Sigmoid colon (tissue), 7 donors: Measurements from ENCODE around the gene COL5A2. TPM values are rescaled to one million over a fixed set of nuclear protein-coding genes. Genes with fewer than 3 reads are reported as not detected.

Experiments used
- DNase-seq: peaks from one replicate; pipeline ENCODE4 v3.0.0-alpha.2; 2019
- H3K27ac ChIP-seq, 4 donors: fragments of 200-600 bp; sonication (generic); one replicate each; pipeline ENCODE4 v1.5.1; 2016 to 2019; ENCODE audit warnings: mild to moderate bottlenecking in 1 of 4
- H3K27me3 ChIP-seq, 3 donors: fragments of 200-600 bp; sonication (generic); one replicate each; pipeline ENCODE4 v1.5.1; 2019; ENCODE audit warnings: mild to moderate bottlenecking in 1 of 3
- H3K36me3 ChIP-seq, 4 donors: fragments of 200-600 bp; sonication (generic); one replicate each; pipeline ENCODE4 v1.5.1; 2016 to 2019
- H3K4me1 ChIP-seq, 4 donors: fragments of 200-600 bp; sonication (generic); one replicate each; pipeline ENCODE4 v1.5.1; 2017 to 2019
- H3K4me3 ChIP-seq, 4 donors: fragments of 200-600 bp; sonication (generic); one replicate each; pipeline ENCODE4 v1.5.1; 2017 to 2019; ENCODE audit warnings: mild to moderate bottlenecking in 2 of 4, moderate library complexity in 1 of 4
- H3K9me3 ChIP-seq, 4 donors: fragments of 200-600 bp in 3 of 4; sonication (generic) in 3 of 4; one replicate each; pipeline versions ENCODE4 v1.5.1 to v1.6.1; 2013 to 2019
- EP300 ChIP-seq, 4 donors: sonication (generic); formaldehyde crosslinking; IDR thresholded peaks; one replicate each; pipeline ENCODE4 v1.6.1; 2017; ENCODE audit warnings: antibody characterized with exemption in 4 of 4
- POLR2A ChIP-seq, 2 donors: fragments of 450-650 bp; IDR thresholded peaks; one replicate each; pipeline ENCODE4 v1.6.1; 2016; ENCODE audit warnings: antibody characterized with exemption in 2 of 2, mild to moderate bottlenecking in 2 of 2, moderate library complexity in 2 of 2
- POLR2AphosphoS5 ChIP-seq, 4 donors: sonication (generic); formaldehyde crosslinking; IDR thresholded peaks; one replicate each; pipeline ENCODE4 v1.6.1; 2017; ENCODE audit warnings: antibody characterized with exemption in 4 of 4
- WGBS, 2 donors: extraction: QIAGEN DNeasy Blood & Tissue Kit; methylation state at CpG; one replicate each; pipeline ENCODE4 v1.1.7; 2013; 5-methylcytosine and 5-hydroxymethylcytosine counted together
- intact Hi-C: fragments of 100-400 bp; cut with DNase I; formaldehyde crosslinking; loops from one replicate; pipeline ENCODE4 v1.15.1; 2023
- polyA plus RNA-seq, 3 donors: library from polyadenylated mRNA; stranded (reverse); fragments of 200-250 nt; gene quantifications; one replicate each; pipeline ENCODE4 v1.2.3, GENCODE V29; 2013
- total RNA-seq, 4 donors: library from RNA; depleted of rRNA; stranded (reverse); fragments of >200 nt; gene quantifications; one replicate each; pipeline ENCODE4 v1.1.0, GENCODE V29; 2016
- TF ChIP-seq, protein P1 (sequence below), 4 experiments: fragments of 450-650 bp in 3 of 4; fragments of 200-600 bp in 1 of 4; IDR thresholded peaks; one replicate each; pipeline ENCODE4 v1.5.1; 2016 to 2019; ENCODE audit warnings: antibody characterized with exemption in 4 of 4, mild to moderate bottlenecking in 3 of 4, moderate library complexity in 2 of 4
- donor health status: healthy with polysubstance abuse.
- donor health status: Bipolar disorder and iron deficiency.
- donor health status: healthy.

The COL5A2 gene
- total and polyA plus RNA-seq, 7 donors, result 3.6 to 164 (median 60.9) TPM

DNA sequence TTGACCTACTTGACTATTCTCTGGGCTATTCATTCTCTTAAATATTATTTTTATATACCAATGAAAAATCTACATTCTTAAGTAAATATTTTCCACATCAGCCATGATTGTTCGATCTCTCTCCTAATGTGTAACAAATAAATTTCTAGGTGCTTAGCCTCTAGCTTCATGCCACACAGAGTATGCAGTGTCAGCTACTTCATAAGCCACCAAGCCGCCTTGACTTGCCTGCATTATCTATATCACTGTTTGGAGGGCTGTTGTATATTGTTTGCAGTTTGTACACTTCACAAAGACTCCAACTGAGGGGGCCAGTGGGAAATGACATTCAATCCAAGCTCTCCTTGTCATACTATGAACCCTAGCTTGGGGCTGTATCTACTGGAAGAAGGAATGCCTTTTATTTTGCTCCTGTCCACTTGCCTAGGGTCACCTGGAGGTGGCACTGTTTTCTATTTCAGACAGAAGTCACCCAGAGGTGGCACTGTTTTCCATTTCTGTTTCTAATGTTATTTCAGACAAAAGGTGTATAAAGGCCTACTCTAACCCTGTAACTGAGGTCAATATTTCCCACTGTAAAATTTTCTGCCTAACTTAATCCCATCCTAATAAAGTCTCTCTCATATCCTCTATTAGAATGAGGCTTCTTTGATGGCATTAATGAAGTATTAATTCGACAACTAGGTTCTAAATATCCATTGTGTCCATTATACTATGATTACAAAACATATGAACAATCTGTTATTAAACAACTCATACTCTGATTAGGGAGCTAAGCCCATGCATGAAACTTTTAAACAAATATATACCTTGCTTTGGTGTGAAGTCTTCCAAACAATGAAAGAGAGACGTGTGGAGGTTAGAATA is 36.4 kb downstream of the COL5A2 start:
- no peak for DNase-seq
- WGBS, 2 donors, result 89 to 93% methylated on average over 4 of the region's 4 CpGs
- TF ChIP-seq POLR2A (IDR thresholded peaks at IDR 0.05), result no peak
- TF ChIP-seq, protein P1, sequence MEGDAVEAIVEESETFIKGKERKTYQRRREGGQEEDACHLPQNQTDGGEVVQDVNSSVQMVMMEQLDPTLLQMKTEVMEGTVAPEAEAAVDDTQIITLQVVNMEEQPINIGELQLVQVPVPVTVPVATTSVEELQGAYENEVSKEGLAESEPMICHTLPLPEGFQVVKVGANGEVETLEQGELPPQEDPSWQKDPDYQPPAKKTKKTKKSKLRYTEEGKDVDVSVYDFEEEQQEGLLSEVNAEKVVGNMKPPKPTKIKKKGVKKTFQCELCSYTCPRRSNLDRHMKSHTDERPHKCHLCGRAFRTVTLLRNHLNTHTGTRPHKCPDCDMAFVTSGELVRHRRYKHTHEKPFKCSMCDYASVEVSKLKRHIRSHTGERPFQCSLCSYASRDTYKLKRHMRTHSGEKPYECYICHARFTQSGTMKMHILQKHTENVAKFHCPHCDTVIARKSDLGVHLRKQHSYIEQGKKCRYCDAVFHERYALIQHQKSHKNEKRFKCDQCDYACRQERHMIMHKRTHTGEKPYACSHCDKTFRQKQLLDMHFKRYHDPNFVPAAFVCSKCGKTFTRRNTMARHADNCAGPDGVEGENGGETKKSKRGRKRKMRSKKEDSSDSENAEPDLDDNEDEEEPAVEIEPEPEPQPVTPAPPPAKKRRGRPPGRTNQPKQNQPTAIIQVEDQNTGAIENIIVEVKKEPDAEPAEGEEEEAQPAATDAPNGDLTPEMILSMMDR (IDR thresholded peaks at IDR 0.05), result peak in 1 of 4 experiments; percentile 41
- no peaks in the 10 kb centered on the region for H3K27me3 ChIP-seq
- intact Hi-C loops, result no loop called here
- peaks cover 0 to 51% (median 25%) of the 10 kb centered on the region in 4 donors for H3K4me1 ChIP-seq
- H3K36me3 ChIP-seq, result no peaks in the 10 kb centered on the region
- no peak overlapping the region for H3K4me3 ChIP-seq
- H3K27ac ChIP-seq, result no peak overlapping the region
- no peaks in the 10 kb centered on the region for H3K9me3 ChIP-seq

DNA sequence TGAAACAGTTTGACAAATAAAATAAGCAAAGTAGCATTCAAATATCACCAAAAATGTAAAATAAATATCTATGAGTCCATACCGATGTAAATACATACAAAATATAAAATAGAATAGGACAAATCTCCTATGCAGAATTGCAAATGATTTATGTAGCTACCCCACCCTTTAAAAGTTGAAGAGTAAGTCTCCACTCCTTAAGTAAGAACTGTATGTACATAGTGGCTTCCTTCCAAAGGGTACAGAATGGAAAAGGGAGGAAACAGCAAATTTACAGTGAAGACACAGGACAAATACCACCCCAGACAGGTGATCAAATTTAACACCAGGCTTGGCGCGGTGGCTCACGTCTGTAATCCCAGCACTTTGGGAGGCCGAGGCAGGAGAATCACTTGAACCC is 40.8 kb downstream of the COL5A2 start:
- Histone ChIP-seq H3K4me3 (no peak overlapping the region), H3K9me3 (no peaks in the 10 kb centered on the region), H3K27me3 (no peaks in the 10 kb centered on the region), H3K4me1 (peaks cover 0 to 57% (median 16%) of the 10 kb centered on the region in 4 donors), H3K36me3 (no peaks in the 10 kb centered on the region), H3K27ac (no peak overlapping the region)
- WGBS, 2 donors, result 89 to 94% methylated on average over 5 of the region's 5 CpGs
- intact Hi-C loops, result no loop called here
- no peak for DNase-seq
- TF ChIP-seq POLR2A (IDR thresholded peaks at IDR 0.05) (no peak), EP300 (IDR thresholded peaks at IDR 0.05) (no peak), POLR2AphosphoS5 (IDR thresholded peaks at IDR 0.05) (no peak)
- TF ChIP-seq, protein P1 (IDR thresholded peaks at IDR 0.05), result no peak

DNA sequence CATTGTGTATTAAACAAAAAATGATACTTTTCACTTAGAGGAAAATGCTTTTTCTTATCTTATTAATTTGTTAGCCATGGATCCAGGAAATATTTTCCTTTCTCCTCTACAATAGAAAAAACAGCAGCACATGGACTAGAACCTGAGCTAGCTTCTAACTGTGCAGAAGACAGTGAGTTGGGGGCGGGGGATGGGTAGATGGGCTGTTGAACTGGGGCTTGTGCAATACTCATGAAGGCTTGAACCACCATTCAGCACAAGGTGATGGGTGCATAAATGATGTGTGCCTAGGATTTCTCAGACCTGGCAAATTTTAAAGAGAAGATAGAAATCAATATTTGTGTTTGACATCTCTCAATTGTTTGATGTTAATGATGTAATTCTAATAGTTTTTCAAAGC is 42.0 kb downstream of the COL5A2 start:
- H3K9me3 ChIP-seq, result no peaks in the 10 kb centered on the region
- intact Hi-C loops, result no loop called here
- no peaks in the 10 kb centered on the region for H3K36me3 ChIP-seq
- peak; percentile 67 for DNase-seq
- no peaks in the 10 kb centered on the region for H3K27me3 ChIP-seq
- TF ChIP-seq, protein P1 (IDR thresholded peaks at IDR 0.05), result no peak
- TF ChIP-seq EP300 (IDR thresholded peaks at IDR 0.05) (no peak), POLR2AphosphoS5 (IDR thresholded peaks at IDR 0.05) (no peak), POLR2A (IDR thresholded peaks at IDR 0.05) (no peak)
- no peak overlapping the region for H3K4me3 ChIP-seq
- no peak overlapping the region for H3K27ac ChIP-seq
- WGBS, 2 donors, result 94 to 95% methylated on average over 1 of the region's 1 CpG
- H3K4me1 ChIP-seq, result peaks cover 0 to 55% (median 13%) of the 10 kb centered on the region in 4 donors

DNA sequence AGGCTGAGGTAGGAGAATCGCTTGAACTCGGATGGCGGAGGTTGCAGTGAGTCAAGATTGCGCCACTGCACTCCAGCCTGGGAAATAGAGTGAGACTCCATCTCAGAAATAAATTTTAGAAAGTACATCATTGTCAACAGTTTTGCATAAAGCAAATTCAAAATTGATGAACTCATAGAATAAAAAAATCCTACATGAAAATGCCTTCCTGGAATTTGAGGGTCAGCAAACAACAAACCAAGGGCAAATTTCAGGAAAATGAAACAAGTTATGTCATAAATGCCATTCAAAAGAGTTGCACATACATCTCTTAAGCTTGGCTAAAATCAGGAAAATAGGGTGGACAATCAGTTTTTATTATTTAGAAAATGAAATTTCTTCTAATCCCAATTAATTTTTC is 45.1 kb downstream of the COL5A2 start:
- Histone ChIP-seq H3K27me3 (no peaks in the 10 kb centered on the region), H3K4me3 (no peak overlapping the region), H3K36me3 (no peaks in the 10 kb centered on the region), H3K9me3 (no peaks in the 10 kb centered on the region), H3K27ac (no peak overlapping the region), H3K4me1 (peaks cover 0 to 41% (median 10%) of the 10 kb centered on the region in 4 donors)
- intact Hi-C loops, result no loop called here
- TF ChIP-seq POLR2A (IDR thresholded peaks at IDR 0.05) (no peak), EP300 (IDR thresholded peaks at IDR 0.05) (no peak), POLR2AphosphoS5 (IDR thresholded peaks at IDR 0.05) (no peak)
- TF ChIP-seq, protein P1 (IDR thresholded peaks at IDR 0.05), result no peak
- 49 to 78% methylated on average over 4 of the region's 4 CpGs for WGBS, 2 donors
- no peak for DNase-seq
